ENCODE results near the gene KCNJ6. TPM values are rescaled to one million over a fixed set of nuclear protein-coding genes. Genes with fewer than 3 reads are reported as not detected.

Gene KCNJ6
- polyA plus RNA-seq, 1 of the 3 experiments (the other 2 are of a cell fraction): not detected

GRCh38 chr21:37866027-37866426 lies 50.2 kb downstream of the KCNJ6 start:
- Histone ChIP-seq H3K4me3 (ENCODE audit: low read depth in 2 of 2, low read length in 1 of 2) (no peak overlapping the region), H4K20me1 (ENCODE audit: insufficient read depth) (no peaks in the 10 kb centered on the region), H2AFZ (ENCODE audit: low read depth) (no peak overlapping the region), H3K27me3 (ENCODE audit: insufficient read depth) (no peaks in the 10 kb centered on the region), H3K4me1 (ENCODE audit: control insufficient read depth in 1 of 2, insufficient read depth in 2 of 2, low read depth in 1 of 2, low read length in 1 of 2) (no peaks in the 10 kb centered on the region), H3K9me2 (no peaks in the 10 kb centered on the region), H3K27ac (ENCODE audit: low read depth in 2 of 2, low read length in 1 of 2) (no peak overlapping the region), H3K4me2 (no peak overlapping the region), H3K36me3 (replicated peaks in 1 of 2; ENCODE audit: control insufficient read depth in 1 of 2, insufficient read depth in 2 of 2, low read length in 1 of 2) (no peaks in the 10 kb centered on the region), H3K79me2 (ENCODE audit: insufficient read depth) (no peaks in the 10 kb centered on the region), H3K9me3 (no peaks in the 10 kb centered on the region), H3K9ac (no peak overlapping the region), H3F3A (replicated peaks; ENCODE audit: insufficient read depth) (no peaks in the 10 kb centered on the region)
- 38% methylated on average over 2 of the region's 2 CpGs for WGBS (ENCODE audit: low lambda C conversion rate)
- DNase-seq: no peak
- ChIA-PET POLR2A (no interaction called here), CTCF (no interaction called here)
- TF ChIP-seq JUND (IDR thresholded peaks at IDR 0.05) (no peak), EZH2phosphoT487 (IDR thresholded peaks at IDR 0.05; ENCODE audit: borderline replicate concordance, low read depth) (no peak), RAD21 (IDR thresholded peaks at IDR 0.05; ENCODE audit: low read length) (no peak), TAF1 (IDR thresholded peaks at IDR 0.05; ENCODE audit: borderline replicate concordance, low read depth, low read length) (no peak), GATA2 (CRISPR knock-in tag; IDR thresholded peaks at IDR 0.05) (no peak), YY1 (IDR thresholded peaks at IDR 0.05; ENCODE audit: low read depth) (no peak), RCOR1 (IDR thresholded peaks at IDR 0.05; ENCODE audit: low read length) (no peak), TEAD4 (IDR thresholded peaks at IDR 0.05; ENCODE audit: borderline replicate concordance, insufficient read depth) (no peak), FOXM1 (IDR thresholded peaks at IDR 0.05; ENCODE audit: low read depth) (no peak), EP300 (IDR thresholded peaks at IDR 0.05; ENCODE audit: borderline replicate concordance in 1 of 2, low read depth in 1 of 2, low read length in 1 of 2) (no peak)
- TF ChIP-seq, protein P1, sequence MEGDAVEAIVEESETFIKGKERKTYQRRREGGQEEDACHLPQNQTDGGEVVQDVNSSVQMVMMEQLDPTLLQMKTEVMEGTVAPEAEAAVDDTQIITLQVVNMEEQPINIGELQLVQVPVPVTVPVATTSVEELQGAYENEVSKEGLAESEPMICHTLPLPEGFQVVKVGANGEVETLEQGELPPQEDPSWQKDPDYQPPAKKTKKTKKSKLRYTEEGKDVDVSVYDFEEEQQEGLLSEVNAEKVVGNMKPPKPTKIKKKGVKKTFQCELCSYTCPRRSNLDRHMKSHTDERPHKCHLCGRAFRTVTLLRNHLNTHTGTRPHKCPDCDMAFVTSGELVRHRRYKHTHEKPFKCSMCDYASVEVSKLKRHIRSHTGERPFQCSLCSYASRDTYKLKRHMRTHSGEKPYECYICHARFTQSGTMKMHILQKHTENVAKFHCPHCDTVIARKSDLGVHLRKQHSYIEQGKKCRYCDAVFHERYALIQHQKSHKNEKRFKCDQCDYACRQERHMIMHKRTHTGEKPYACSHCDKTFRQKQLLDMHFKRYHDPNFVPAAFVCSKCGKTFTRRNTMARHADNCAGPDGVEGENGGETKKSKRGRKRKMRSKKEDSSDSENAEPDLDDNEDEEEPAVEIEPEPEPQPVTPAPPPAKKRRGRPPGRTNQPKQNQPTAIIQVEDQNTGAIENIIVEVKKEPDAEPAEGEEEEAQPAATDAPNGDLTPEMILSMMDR (IDR thresholded peaks at IDR 0.05): no peak

DNA sequence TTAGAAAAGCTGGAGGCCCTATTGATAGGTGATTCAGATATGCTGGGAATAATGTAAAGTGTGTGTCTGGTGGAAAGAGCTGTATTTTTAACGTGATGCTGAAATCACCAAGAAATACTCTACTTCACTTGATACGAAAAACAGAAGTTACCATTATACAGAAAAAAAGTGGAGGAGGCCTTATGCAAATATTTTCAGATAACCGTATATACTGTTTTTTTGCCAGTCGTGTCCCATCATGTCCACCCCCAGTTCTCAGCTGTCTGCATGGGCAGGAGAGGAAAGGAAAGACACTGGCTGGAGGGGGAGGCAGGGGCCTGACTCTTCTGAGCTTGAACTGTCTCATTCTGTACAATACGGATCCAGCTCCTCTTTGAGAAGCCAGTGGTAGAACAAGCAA lies 51.1 kb downstream of the KCNJ6 start:
- Histone ChIP-seq H2AFZ (ENCODE audit: low read depth) (no peak overlapping the region), H3K9me3 (no peaks in the 10 kb centered on the region), H3K79me2 (ENCODE audit: insufficient read depth) (no peaks in the 10 kb centered on the region), H3K9ac (no peak overlapping the region), H3K36me3 (replicated peaks in 1 of 2; ENCODE audit: control insufficient read depth in 1 of 2, insufficient read depth in 2 of 2, low read length in 1 of 2) (no peaks in the 10 kb centered on the region), H3K4me2 (no peak overlapping the region), H4K20me1 (ENCODE audit: insufficient read depth) (no peaks in the 10 kb centered on the region), H3K9me2 (no peaks in the 10 kb centered on the region), H3K27ac (ENCODE audit: low read depth in 2 of 2, low read length in 1 of 2) (no peak overlapping the region), H3K4me3 (ENCODE audit: low read depth in 2 of 2, low read length in 1 of 2) (no peak overlapping the region), H3K4me1 (ENCODE audit: control insufficient read depth in 1 of 2, insufficient read depth in 2 of 2, low read depth in 1 of 2, low read length in 1 of 2) (no peaks in the 10 kb centered on the region), H3K27me3 (ENCODE audit: insufficient read depth) (no peaks in the 10 kb centered on the region), H3F3A (replicated peaks; ENCODE audit: insufficient read depth) (no peaks in the 10 kb centered on the region)
- TF ChIP-seq RCOR1 (IDR thresholded peaks at IDR 0.05; ENCODE audit: low read length) (no peak), RXRA (IDR thresholded peaks at IDR 0.05; ENCODE audit: borderline replicate concordance, low read depth) (no peak), REST (IDR thresholded peaks at IDR 0.05; ENCODE audit: low read depth, low read length) (no peak), PBX3 (IDR thresholded peaks at IDR 0.05) (no peak), ELF1 (IDR thresholded peaks at IDR 0.05) (no peak)
- TF ChIP-seq, protein P2, sequence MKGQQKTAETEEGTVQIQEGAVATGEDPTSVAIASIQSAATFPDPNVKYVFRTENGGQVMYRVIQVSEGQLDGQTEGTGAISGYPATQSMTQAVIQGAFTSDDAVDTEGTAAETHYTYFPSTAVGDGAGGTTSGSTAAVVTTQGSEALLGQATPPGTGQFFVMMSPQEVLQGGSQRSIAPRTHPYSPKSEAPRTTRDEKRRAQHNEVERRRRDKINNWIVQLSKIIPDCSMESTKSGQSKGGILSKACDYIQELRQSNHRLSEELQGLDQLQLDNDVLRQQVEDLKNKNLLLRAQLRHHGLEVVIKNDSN (IDR thresholded peaks at IDR 0.05; ENCODE audit: borderline replicate concordance, low read depth): no peak
- TF ChIP-seq, protein P3, sequence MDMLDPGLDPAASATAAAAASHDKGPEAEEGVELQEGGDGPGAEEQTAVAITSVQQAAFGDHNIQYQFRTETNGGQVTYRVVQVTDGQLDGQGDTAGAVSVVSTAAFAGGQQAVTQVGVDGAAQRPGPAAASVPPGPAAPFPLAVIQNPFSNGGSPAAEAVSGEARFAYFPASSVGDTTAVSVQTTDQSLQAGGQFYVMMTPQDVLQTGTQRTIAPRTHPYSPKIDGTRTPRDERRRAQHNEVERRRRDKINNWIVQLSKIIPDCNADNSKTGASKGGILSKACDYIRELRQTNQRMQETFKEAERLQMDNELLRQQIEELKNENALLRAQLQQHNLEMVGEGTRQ (IDR thresholded peaks at IDR 0.05; ENCODE audit: borderline replicate concordance, low read depth, low read length): no peak
- WGBS (ENCODE audit: low lambda C conversion rate): 17% methylated on average over 5 of the region's 5 CpGs
- CTCF ChIA-PET: interaction anchor here (1.1 to 1.3 kb wide), 2 partner anchors 60 to 189 kb away, joined by 3 to 4 read pairs; no protein-coding TSS in a partner anchor
- DNase-seq: no peak
- POLR2A ChIA-PET: no interaction called here
